SIG-M5 treated with dmso at 0.1 percent for 504 hours (cell line): ENCODE measurements around the gene KRTAP4-4.
"Not testable (repeated sequence)": the region's sequence is repeated elsewhere in the genome, so short reads cannot be mapped to it uniquely, and the experiment has no call there.

Experiments used
- DNase-seq: peaks from one replicate; lab custom pipeline; 2025; ENCODE audit not compliant: unreplicated experiment; lab: John Stamatoyannopoulos, UW

KRTAP4-4 gene

DNA sequence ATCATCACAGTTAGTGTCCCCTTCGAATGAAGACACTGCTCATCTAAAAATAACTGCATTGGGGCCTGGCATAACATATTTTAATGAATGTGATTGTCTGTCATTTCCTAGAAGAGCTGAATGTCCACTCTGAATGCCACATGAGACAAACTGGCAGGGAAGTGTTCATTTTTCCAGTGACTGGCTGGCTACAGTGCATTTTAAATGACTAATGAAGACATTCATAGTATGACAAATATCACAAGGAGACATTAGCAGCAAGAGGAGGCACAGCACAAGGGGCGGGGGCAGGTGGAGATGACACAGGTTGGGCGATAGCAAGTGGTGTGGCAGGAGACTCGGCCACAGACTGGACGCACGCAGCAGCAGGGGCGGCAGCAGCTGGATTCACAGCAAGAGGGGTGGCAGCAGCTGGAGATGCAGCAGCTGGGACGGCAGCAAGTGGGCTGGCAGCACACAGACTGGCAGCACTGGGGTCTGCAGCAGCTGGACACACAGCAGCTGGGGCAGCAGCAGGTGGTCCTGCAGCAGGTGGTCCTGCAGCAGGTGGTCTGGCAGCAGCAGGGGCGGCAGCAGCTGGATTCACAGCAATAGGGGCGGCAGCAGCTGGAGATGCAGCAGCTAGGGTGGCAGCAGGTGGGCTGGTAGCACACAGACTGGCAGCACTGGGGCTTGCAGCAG, 11.4 kb downstream of the KRTAP4-4 start:
- DNase-seq: not testable (repeated sequence)

DNA sequence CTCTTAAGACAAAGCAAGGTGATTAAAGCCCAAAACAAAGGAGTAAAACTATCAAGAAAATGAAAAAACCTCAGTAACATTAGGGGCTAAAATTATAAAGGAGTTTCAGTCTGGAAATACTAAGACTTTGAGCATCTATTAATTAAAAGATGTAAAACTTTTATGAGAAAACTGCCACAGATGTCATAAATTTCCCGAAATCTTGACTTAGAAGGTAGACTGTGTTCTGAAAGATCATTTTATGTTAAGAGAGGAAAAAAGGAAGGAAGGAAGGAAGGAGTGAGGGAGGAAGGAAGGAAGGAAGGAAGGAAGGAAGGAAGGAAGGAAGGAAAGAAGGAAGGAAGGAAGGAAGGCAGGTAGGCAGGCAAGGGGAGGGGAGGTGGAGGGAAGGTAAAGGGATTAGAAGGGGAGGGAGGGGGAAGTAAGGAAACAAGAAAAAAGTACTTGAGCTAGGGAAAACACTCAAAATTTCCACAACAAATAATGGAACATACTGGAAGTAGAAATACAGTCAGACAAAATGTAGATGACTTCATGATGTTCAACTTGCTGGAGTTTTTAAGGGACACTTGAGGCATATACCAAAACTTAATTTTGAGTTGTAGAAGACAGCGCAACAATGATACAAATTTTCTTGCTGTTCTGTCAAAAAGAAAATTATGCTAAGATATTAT, 12.9 kb downstream of the KRTAP4-4 start:
- DNase-seq: no peak

DNA sequence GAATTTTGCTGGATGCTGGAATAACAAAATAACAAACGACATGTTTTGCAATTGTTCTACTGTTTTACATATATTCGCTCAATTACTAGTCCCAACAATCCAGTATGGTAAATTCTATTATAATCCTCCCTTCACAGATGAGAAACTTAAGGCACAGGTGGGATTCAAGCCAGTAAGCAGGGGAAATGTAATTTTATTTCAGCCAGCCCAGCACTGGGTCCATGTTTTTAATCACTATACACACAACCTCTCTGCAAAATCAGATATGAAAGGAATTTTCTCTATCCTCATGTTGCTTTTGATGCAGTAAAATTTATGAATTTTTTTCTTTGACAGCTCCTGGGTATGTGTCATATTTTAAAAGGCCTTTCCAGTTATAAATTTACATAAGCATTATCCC, 15.3 kb downstream of the KRTAP4-4 start:
- no peak for DNase-seq

DNA sequence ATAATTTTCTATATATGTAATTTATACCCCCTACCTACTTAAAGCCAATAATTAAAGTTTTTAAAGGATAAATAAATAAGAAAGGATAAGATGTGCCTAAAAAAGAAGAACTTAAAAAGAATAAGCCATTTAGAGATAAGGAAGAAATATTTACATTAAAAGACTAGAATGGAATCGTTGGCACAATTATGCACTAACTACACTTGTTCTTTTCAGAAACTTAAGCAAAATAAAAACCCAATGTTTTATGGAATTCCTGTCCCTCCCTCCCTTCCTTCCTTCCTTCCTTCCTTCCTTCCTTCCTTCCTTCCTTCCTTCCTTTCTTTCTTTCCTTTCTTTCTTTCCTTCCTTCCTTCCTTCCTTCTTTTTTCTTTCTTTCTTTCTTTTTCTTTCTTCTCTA, 15.7 kb downstream of the KRTAP4-4 start:
- DNase-seq: no peak

DNA sequence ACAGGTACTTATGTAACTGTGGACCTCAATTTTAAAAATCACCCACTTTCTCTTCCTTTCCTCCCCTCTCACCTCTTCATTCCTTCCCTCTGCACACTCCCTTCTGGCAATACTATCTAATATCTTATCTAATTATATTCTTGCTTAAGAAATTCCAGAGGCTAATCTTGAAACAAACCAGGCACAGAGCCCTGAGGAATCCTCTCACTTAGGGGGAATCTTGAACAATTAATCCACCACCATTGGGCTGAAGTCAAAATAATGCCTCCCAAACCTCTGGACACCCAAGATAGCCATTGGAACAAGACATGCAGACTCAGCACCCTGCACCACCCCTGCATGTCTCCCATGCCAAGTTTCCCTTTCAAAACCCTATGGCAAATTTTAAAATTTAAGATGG, 19.2 kb downstream of the KRTAP4-4 start:
- DNase-seq: no peak

DNA sequence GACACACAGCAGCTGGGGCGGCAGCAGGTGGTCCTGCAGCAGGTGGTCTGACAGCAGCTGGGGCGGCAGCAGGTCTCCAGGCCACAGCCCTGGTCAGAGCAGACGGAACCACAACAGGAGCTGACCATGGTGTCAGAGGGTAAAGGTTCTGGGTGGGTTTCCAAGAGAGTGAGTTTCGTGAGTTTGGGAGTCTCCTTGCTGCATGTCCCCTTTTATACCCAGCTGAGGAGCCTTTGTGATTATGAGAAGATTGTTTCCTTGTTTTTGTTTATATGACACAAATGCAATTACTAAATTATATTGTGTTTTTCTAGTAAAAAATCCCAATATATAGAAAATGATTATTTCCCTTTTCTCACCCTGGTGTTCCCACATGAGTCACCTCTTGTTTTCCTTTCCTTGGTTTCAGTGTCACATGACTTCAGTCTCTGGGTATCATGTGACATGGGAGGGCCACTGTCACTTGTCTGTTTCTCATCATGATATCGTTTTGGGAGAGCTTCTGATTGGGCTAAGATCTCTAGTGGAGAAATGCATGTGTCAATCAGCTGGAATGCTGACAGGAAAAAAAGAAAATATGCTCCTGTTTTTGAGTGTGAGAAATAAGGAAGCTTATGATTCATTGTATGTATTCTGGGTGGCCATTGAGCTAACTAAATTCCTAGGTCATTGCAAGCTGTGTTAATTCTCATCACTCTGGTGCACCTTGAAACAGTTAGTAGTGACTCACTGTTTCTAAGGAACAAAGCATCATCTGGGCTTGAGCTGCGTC, 20.0 kb downstream of the KRTAP4-4 start, which contains the start of gene KRTAP4-6:
TSS of gene KRTAP4-6 (minus strand) at position 185 of the 772 bp plus-strand sequence. CDS start at position 128, 57 bp downstream.
- no peak for DNase-seq

DNA sequence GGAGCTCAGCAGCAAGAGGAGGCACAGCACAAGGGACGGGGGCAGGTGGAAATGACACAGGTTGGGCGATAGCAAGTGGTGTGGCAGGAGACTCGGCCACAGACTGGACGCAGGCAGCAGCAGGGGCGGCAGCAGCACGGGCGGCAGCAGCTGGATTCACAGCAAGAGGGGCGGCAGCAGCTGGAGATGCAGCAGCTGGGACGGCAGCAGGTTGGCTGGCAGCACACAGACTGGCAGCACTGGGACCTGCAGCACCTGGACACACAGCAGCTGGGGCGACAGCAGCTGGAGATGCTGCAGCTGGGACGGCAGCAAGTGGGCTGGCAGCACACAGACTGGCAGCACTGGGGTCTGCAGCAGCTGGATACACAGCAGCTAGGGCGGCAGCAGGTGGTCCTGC, 20.7 kb downstream of the KRTAP4-4 start:
- DNase-seq: not testable (repeated sequence)

DNA sequence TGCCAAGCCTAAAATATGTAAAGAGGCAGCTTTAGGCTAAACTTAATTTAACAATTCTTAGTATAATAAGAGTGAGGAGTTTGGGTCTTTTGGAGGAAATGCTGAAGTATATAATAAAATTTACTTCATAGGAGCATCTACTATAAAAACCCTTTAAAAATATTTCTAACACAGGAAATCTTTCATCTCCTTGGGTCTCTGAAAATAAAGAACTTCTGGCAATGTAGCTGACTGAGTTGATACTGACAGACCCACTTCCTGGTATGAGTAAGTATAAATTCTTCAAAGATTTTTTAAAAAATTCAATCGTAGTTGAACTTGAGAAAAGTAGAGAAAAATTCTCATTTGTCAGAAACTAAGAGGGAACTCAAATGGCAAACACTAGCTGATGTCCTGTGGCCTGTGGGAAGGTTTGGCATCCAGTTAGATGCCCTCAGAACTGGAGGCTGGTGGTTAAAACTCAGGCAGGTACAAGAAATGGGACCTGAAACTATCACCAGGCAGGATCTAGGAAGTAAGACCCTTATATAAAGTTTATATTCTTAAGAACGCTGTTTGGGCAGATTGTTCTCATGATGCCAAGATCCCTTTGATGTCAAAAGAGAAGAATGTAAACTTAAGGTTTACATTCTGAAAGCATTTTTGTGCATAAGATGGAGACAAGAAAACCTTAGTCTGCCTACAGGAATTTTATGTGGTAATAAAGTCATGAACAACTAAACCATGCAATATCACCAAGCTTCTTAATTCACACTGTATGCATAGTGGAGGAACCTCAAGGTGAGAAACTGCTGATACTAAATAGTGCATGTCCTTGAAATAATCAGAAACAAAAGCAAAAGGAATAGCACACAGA, 26.4 kb downstream of the KRTAP4-4 start:
- DNase-seq: no peak

DNA sequence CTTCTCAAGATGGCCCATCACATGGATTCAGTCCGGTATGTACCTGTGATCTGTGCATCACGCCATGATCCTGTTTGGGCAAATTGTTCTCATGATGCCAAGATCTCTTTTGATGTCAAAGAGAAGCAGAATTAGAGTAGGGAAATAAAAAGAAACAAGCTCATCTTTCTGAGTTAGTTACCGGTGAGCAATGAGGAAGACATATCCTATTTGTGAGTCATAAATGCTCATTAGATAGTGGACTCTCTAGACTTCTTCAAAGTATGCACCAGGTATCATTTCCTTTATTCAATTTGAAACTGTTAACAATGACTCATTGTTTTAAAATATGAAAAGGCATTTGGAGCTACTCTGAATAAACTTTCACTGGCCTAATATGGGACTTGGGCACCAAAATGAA, 28.6 kb downstream of the KRTAP4-4 start:
- no peak for DNase-seq

DNA sequence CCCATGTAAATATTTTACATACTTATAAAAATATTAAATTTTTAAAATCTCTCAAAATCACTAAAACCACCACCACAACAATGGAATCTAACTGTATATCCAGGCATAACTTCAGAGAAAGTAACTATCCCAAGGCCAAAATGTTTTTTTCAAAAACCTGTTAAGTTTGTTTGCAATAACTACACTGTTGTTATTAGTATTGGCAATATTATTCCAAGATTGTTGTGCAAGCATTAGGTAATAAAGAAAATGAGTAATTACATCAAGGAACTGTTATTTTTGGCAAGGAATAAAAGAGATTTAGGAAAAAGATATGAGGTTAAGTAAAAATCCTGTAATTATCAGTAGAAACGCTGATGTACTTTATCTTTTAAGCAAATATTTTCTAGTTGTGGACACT, 33.2 kb downstream of the KRTAP4-4 start:
- no peak for DNase-seq

DNA sequence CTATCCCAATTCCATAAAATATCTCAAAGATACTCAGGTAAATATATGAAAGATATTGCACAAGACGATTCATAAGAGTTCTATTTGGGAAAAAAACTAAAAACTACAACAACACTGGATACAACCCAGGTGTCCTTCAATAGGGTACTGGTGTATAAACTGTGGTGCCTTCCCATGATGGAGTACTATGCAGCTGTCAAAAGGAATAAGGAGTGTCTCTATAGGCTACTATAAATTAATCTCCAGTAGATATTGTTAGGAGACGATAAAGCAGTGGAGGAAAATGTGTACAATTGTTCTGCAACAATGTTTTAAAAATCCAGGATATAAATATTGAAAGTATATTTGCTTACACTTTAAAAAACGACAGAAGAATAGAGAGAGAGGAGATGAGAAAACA, 34.1 kb downstream of the KRTAP4-4 start:
- DNase-seq: no peak

DNA sequence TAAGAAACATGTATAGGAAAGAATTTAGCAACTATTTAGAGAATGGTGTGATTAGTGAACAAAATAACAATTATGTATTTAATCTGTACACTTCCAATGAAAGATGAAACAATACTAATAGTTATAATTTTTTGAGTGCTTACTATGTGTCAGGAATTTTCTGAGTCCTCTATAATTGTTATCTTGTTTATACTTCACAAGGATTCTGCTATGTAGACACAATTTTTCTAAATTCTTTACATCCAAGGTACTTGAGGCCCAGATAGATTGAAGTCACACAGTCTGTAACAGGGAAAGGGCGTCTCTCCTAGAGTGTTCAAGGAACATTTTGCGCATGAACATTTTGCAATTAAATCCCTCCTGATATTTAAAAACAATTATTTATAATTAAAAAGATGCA, 35.5 kb downstream of the KRTAP4-4 start:
- DNase-seq: no peak

DNA sequence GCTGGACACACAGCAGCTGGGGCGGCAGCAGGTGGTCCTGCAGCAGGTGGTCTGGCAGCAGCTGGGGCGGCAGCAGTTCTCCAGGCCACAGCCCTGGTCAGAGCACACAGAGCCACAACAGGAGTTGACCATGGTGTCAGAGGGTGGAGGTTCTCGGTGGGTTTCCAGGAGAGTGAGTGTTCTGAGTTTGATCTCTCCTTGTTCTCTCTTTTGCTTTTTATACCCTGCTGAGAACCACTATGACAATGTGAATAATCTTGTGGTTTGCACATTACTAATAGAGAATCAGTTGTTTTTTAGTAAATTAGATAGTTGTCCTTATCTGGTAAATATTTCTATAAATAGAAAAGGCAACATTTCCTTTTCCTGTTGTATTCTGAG, 36.6 kb downstream of the KRTAP4-4 start, which contains the start of gene KRTAP4-12:
TSS of gene KRTAP4-12 (minus strand) at position 192 of the 381 bp plus-strand sequence. CDS start at position 132, 60 bp downstream.
- DNase-seq: not testable (repeated sequence)

DNA sequence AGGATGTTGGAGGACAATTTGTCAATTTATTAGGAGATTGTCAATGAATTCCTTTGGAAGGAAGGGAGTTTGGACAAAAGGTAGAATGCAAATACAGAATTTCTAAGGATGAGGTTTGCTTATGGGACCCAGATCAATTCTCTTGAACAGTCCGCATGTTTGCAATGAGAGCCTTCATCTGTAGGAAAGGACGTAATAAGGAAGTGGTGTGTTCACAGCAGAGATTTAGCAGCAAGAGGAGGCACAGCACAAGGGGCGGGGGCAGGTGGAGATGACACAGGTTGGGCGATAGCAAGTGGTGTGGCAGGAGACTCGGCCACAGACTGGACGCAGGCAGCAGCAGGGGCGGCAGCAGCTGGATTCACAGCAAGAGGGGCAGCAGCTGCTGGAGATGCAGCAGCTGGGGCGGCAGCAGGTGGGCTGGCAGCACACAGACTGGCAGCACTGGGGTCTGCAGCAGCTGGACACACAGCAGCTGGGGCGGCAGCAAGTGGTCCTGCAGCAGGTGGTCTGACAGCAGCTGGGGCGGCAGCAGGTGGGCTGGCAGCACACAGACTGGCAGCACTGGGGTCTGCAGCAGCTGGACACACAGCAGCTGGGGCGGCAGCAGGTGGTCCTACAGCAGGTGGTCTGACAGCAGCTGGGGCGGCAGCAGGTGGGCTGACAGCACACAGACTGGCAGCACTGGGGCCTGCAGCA, 37.1 kb downstream of the KRTAP4-4 start:
- DNase-seq: not testable (repeated sequence)

DNA sequence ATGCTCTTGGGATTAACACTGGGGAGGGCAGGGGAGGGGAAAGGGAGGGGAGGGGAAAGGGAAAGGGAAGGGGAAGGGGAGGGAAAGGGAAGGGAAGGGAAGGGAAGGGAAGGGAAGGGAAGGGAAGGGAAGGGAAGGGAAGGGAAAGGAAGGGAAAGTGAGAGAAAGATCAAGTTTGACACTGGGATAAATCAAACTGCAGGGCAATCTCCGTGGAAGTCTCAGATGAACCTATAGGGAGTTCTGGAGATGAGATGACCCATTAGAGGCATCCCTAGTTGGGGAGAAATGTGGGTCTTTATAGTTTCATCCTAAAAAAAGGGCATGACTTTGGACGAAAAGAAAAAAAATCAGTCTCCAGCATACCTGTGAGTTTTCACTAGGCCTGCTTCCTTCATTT, 38.8 kb downstream of the KRTAP4-4 start:
- DNase-seq: no peak

DNA sequence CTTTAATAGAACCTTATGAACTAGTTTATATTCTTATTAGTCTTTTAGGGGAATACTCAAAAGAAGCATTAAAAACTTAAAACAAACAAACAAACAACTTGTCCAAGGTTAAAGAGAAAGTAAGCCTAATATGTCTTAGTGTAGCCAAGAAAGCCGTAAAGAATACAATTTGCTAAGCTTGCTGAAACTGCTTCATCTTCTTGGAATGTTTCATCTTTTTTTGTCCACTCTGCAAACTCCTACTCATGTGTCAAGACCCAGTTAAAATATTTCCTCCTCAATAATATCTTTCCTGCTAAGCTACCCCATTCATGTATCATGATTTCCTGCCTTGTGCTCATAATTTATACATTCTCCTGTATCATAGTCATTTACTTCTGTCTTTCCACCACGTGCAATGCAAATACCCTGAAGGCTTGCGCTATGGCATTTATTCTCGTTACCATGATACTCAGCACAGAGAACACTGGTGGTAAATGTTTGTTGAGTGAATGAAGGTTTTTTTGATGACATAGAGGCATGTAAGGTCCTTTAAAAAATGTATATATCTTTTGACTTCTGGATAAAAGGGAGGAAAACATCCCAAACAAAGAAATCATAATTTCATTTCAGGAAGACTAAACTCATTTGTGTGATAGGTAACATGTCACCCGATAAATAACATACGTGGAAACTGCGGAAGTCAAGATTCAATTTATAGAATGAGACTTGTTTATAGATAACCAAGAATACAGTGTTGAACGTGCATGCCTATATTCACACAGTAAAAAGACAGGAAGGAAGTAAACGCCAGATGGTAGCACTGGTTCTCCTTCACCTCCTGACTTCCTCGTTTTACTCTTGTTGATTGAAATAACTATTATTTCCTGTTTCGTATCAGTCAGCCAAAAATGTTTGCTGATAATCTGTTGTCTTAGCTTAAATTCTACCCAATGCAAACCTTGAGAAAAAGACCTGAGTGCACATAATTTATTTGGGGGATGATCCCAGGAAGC, 40.6 kb downstream of the KRTAP4-4 start:
- DNase-seq: not testable (repeated sequence)

DNA sequence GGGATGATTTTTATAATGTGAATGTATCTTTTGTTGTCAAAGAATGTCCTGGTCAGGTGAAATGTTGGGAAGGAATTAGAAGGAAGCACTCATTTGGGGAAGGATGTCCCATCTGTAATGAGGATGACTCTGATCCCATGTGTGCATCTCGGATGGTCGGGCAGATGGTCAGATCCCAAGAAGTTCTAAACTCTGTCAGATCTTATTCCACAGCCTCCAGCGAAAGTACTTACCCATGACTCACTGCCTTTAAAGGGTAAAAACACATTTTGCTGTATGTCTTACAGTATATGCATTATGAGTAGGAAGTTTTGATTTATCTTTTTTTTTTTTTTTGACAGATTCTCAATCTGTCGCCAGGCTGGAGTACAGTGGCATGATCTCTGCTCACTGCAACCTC, 41.8 kb downstream of the KRTAP4-4 start:
- DNase-seq: no peak

DNA sequence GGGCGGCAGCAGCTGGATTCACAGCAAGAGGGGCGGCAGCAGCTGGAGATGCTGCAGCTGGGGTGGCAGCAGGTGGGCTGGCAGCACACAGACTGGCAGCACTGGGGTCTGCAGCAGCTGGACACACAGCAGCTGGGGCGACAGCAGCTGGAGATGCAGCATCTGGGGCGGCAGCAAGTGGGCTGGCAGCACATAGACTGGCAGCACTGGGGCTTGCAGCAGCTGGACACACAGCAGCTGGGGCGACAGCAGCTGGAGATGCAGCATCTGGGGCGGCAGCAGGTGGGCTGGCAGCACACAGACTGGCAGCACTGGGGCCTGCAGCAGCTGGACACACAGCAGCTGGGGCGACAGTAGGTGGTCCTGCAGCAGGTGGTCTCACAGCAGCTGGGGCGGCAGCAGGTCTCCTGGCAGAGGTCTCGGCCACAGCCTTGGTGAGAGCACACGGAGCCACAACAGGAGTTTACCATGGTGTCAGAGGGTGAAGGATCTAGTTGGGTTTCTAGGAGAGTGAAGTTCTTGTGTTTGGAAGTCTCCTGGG, 42.6 kb downstream of the KRTAP4-4 start, which contains the start of gene KRTAP4-11:
TSS of gene KRTAP4-11 (minus strand) at position 528 of the 541 bp plus-strand sequence. CDS start at position 470, 58 bp downstream.
- not testable (repeated sequence) for DNase-seq

DNA sequence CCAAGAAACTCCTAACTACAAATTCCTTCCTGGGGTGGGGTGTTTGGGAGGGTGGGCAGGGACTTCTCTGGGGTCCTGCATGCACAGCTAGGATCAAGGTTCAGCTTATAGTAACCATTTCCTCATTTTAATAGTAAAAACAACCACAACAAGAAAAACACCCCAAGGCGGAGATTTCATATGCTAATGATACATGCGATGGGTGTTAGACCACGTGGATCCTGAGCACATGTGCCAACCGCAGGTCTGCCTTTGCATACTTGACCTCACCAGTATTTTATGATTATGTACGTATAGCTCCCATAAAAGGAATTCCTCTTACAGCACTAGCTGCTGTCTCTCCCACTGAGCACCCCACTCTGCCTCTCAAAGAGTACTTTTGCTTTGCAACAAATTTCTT, 44.3 kb downstream of the KRTAP4-4 start:
- no peak for DNase-seq
